Right atrium auricular region (tissue), 2 donors: ENCODE results near the gene CACNA1C. TPM values are rescaled to one million over a fixed set of nuclear protein-coding genes. Genes with fewer than 3 reads are reported as not detected.

Experiments
- DNase-seq: peaks from one replicate; pipeline ENCODE4 v3.0.0-alpha.2; 2019; ENCODE audit warnings: low spot score
- H3K27ac ChIP-seq, 2 donors: fragments of 200-600 bp; sonication (generic); 1 replicate in 1 of 2; 2 replicates in 1 of 2; pipeline ENCODE4 v1.5.1; 2016 to 2019
- H3K27me3 ChIP-seq, 2 donors: fragments of 200-600 bp; sonication (generic); one replicate each; pipeline versions ENCODE4 v1.5.1 to v1.6.0; 2017 to 2019
- H3K36me3 ChIP-seq: fragments of 200-600 bp; sonication (generic); one replicate; pipeline ENCODE4 v1.5.1; 2016
- H3K4me1 ChIP-seq, 2 donors: fragments of 200-600 bp; sonication (generic); one replicate each; pipeline versions ENCODE4 v1.5.1 to v1.6.0; 2017 to 2019
- H3K4me3 ChIP-seq, 2 donors: fragments of 200-600 bp; sonication (generic); 1 replicate in 1 of 2; 2 replicates in 1 of 2; pipeline ENCODE4 v1.5.1; 2017 to 2019; ENCODE audit warnings: mild to moderate bottlenecking in 1 of 2, moderate library complexity in 1 of 2
- H3K9me3 ChIP-seq, 2 donors: fragments of 200-600 bp; sonication (generic); one replicate each; pipeline ENCODE4 v1.5.1; 2019
- total RNA-seq, 2 donors: library from RNA; depleted of rRNA; stranded (reverse); fragments of >200 nt; gene quantifications; one replicate each; pipeline ENCODE4 v1.1.0, GENCODE V29; 2016
- TF ChIP-seq, protein P1 (sequence below), 2 donors: fragments of 200-600 bp; sonication (generic); IDR thresholded peaks; one replicate each; pipeline ENCODE4 v1.5.1; 2019; ENCODE audit warnings: antibody characterized with exemption in 2 of 2

Gene CACNA1C
- total RNA-seq, 2 donors from 2014 or later: 83.1 to 93.6 TPM

GRCh38 chr12:2208837-2209635, 156.2 kb downstream of the CACNA1C start:
- Histone ChIP-seq H3K9me3 (no peaks in the 10 kb centered on the region), H3K36me3 (no peaks in the 10 kb centered on the region), H3K4me3 (no peak overlapping the region), H3K4me1 (peaks cover 0 to 49% of the 10 kb centered on the region in 2 donors), H3K27ac (peak overlapping the region in 1 of 2 donors; percentile 27), H3K27me3 (no peaks in the 10 kb centered on the region)
- DNase-seq: no peak
- TF ChIP-seq, protein P1, sequence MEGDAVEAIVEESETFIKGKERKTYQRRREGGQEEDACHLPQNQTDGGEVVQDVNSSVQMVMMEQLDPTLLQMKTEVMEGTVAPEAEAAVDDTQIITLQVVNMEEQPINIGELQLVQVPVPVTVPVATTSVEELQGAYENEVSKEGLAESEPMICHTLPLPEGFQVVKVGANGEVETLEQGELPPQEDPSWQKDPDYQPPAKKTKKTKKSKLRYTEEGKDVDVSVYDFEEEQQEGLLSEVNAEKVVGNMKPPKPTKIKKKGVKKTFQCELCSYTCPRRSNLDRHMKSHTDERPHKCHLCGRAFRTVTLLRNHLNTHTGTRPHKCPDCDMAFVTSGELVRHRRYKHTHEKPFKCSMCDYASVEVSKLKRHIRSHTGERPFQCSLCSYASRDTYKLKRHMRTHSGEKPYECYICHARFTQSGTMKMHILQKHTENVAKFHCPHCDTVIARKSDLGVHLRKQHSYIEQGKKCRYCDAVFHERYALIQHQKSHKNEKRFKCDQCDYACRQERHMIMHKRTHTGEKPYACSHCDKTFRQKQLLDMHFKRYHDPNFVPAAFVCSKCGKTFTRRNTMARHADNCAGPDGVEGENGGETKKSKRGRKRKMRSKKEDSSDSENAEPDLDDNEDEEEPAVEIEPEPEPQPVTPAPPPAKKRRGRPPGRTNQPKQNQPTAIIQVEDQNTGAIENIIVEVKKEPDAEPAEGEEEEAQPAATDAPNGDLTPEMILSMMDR (IDR thresholded peaks at IDR 0.05): no peak

DNA sequence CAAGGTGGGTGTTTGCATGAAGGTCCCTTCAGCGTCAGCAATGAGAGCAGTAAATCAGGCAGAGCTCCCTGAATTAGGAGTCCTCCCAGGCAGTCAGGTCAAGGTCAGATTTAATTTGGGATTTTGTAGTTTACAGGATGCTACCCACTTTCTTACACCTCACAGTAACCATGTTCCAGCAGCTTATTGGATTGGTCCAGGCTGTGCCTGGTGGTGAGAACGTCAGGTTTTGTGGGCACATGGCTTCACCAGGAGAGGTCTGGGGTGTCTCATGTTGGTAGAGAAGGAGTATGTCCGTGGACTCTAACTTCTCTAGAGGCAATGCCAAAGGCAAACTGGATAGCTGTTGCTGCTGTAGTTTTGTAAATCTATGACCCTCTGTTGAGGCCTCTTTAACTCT, 158.3 kb downstream of the CACNA1C start:
- TF ChIP-seq, protein P1 (IDR thresholded peaks at IDR 0.05): no peak
- Histone ChIP-seq H3K4me1 (peaks cover 0 to 58% of the 10 kb centered on the region in 2 donors), H3K36me3 (peaks cover 9% of the 10 kb centered on the region), H3K9me3 (no peaks in the 10 kb centered on the region), H3K4me3 (no peak overlapping the region), H3K27me3 (no peaks in the 10 kb centered on the region), H3K27ac (no peak overlapping the region)
- no peak for DNase-seq

- TF ChIP-seq, protein P1 (IDR thresholded peaks at IDR 0.05): no peak
- peak overlapping the region; percentile 49 to 67 for H3K27ac ChIP-seq
- H3K4me3 ChIP-seq: no peak overlapping the region
- no peaks in the 10 kb centered on the region for H3K27me3 ChIP-seq
- peaks cover 9% of the 10 kb centered on the region for H3K36me3 ChIP-seq
- DNase-seq: no peak
- no peaks in the 10 kb centered on the region for H3K9me3 ChIP-seq
- H3K4me1 ChIP-seq: peaks cover 0 to 64% of the 10 kb centered on the region in 2 donors
Measured at GRCh38 chr12:2212537-2212936, 159.8 kb downstream of the CACNA1C start.

- H3K4me1 ChIP-seq: peaks cover 0 to 62% of the 10 kb centered on the region in 2 donors
Measured at GRCh38 chr12:2212971-2213869, 160.4 kb downstream of the CACNA1C start.

DNA sequence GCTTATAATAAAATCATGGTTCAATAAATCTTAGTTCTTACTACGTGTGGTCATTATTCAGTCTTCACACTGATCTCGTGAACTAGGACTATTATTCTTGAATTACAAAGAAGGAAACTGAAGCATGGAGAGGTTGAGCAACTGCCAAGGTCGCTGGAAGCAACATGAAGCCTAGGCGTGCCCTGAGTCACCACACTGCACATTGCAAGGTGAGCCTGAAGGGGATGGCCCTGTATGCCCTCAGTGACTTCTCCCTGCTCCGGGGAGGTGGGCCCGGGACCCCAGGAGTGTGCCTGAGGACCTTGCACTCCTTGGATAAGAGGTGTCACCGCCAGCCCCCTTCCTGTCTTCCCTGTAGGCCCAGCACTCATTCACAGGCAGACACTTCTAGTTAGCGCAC, 161.6 kb downstream of the CACNA1C start:
- Histone ChIP-seq H3K27me3 (no peaks in the 10 kb centered on the region), H3K4me1 (peaks cover 0 to 64% of the 10 kb centered on the region in 2 donors), H3K4me3 (no peak overlapping the region), H3K36me3 (peaks cover 9% of the 10 kb centered on the region), H3K9me3 (no peaks in the 10 kb centered on the region), H3K27ac (peak overlapping the region; percentile 48 to 49)
- no peak for DNase-seq
- TF ChIP-seq, protein P1 (IDR thresholded peaks at IDR 0.05): no peak

More at GRCh38 chr12:2212971-2213869, 160.4 kb downstream of the CACNA1C start:
- H3K9me3 ChIP-seq: no peaks in the 10 kb centered on the region
- H3K27ac ChIP-seq: peak overlapping the region; percentile 49 to 67
- TF ChIP-seq, protein P1 (IDR thresholded peaks at IDR 0.05): no peak
- no peak overlapping the region for H3K4me3 ChIP-seq
- no peak for DNase-seq
- no peaks in the 10 kb centered on the region for H3K27me3 ChIP-seq
- peaks cover 9% of the 10 kb centered on the region for H3K36me3 ChIP-seq
